Hypothalamus (tissue), 51 donors: ENCODE results near the gene INPP4B.

Source experiments
- DNase-seq, 51 donors: peaks; one replicate each; lab custom pipeline; 2025; lab: John Stamatoyannopoulos, UW

The INPP4B gene

DNA sequence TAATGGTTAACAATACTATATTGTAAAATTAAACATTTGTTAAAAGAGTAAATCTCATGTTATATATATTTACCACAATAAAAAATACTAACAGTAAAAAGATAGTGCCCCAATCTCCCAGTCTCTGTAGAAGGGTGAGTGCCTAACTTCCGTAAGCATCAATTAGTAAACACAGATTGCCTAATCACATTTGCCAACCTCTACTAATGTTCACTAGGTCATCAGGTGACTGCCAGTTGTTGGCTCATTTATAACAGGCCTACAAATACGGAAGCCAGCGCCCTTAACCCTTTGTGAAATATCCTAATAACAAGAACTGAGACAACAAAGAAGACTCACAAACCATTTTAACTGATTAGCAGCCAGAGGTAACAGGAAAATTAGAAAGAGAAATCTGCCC is 345.1 kb downstream of the INPP4B start:
- DNase-seq: no peak

GRCh38 chr4:142497606-142498005 is 348.5 kb downstream of the INPP4B start:
- no peak for DNase-seq

GRCh38 chr4:142493255-142494110 is 352.6 kb downstream of the INPP4B start:
- no peak for DNase-seq

GRCh38 chr4:142485452-142485851 is 360.6 kb downstream of the INPP4B start:
- no peak for DNase-seq

DNA sequence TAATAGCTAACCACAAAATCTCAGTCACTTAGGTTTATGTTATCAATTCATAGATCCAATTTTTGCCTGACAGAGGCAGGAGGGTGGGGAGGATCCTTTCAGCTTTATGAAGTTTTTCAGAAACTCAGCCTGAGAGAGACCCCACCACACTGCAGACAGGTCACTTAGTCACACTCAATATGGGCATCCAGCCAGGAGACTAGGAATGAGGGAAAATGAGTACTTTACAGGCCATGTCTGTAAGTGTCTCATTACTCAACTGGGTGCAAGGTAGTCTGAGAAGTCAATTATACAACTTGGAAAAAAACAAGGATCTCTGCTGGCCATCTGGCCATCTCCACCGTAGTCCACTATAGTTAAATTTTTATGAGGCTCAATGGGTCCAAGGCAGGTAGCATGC is 365.9 kb downstream of the INPP4B start:
- no peak for DNase-seq

- no peak for DNase-seq
These were observed 370.4 kb downstream of the INPP4B start for GRCh38 chr4:142475663-142476062.

- DNase-seq: no peak
These were observed 371.6 kb downstream of the INPP4B start for GRCh38 chr4:142474398-142475087.

DNA sequence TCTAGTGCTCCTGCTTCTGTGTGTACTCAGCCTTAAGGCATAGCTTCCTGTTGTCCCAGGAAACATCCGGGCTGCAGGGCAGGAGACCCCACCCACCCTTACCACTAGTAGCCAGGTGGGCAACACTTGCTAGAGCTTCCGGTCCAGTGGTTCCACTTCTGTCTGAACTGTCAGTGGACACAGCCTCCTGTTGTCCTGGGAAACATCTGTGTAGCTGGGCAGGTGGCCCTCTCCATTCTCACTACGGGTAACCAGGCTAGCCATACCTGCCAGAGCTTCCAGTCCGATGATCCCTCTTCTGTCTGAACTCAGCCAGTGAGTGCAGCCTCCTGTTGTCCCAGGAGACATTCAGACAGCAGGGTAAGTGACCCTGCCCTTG is 372.2 kb downstream of the INPP4B start:
- DNase-seq: no peak

DNA sequence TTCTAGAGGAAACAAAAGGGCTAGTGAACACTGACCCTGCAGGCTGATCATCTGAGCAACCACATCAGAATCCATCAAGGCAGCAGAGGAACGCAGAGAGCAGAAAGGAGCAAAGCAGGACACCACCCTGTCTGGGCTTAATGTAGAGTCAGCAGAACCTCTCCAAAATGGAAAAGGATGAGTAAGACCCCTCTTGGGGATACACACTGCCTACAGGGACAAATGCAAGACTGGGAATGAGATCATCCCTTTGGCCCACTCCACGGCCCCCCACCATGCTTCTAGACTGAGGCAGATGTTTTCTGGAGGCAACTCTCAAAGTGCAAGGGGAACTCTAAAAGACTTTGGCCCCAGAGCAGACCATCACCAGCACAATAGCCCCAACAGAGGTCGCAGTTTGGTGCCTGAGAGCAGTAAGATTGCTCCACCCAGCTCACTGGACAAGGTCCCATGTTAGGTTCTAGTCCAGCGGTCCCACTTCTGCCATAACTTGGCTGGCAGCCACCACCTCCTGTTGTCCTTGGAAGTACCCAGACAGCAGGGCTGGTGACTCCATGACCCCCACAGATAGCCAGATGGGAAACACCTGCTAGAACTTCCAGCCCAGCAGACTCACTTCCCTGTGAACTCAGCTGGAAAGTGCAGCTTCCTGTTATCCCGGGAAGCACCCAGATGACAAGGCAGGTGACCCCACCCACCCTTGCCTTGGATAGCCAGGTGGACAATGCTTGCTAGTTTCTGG is 372.7 kb downstream of the INPP4B start:
- DNase-seq: no peak

- no peak for DNase-seq
These were observed 379.0 kb downstream of the INPP4B start for GRCh38 chr4:142467088-142467487.

DNA sequence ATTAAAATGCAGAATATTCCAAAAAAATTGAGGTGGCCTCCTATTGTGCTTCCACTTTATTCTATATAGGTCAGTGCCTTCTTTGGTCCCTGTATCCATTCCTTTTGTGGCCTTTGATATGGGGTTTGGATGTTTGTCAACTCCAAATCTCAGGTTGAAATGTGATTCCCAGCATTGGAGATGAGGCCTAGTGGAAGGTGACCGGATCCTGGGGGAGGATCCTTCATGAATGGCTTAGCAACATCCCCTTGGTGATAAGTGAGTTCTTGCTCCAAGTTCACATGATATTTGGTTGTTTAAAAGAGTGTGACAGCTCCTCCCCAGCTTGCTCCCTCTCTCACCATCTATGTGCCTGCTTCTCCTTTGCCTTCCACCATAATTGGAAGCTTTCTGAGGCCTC is 380.6 kb downstream of the INPP4B start:
- DNase-seq: no peak

GRCh38 chr4:142463206-142463605 is 382.9 kb downstream of the INPP4B start:
- no peak for DNase-seq

- no peak for DNase-seq
These were observed 393.8 kb downstream of the INPP4B start for GRCh38 chr4:142452161-142452855.

- no peak for DNase-seq
These were observed 396.2 kb downstream of the INPP4B start for GRCh38 chr4:142449771-142450373.

DNA sequence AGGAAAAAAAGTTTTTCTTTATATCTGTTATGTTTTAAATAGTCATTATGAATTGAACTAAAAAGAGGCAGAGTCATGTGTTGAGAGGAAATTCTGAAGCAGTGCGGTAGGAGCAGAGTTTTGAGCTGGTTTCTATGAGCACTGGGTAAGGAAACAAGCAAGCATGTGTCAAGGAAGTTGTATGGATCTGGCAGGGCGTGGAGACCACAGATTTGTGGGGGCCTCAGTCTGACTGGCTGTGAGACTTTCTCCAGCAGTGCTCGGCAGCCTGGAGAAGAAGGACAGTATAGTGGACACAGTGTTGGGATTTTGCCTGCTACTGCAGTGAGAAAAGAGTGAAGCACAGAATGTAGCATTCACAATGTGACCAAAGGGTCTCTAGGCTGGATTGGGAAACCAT is 399.1 kb downstream of the INPP4B start:
- no peak for DNase-seq

- no peak for DNase-seq
These were observed 402.6 kb downstream of the INPP4B start for GRCh38 chr4:142443469-142443868.

- no peak for DNase-seq
These were observed 406.0 kb downstream of the INPP4B start for GRCh38 chr4:142440093-142440492.

DNA sequence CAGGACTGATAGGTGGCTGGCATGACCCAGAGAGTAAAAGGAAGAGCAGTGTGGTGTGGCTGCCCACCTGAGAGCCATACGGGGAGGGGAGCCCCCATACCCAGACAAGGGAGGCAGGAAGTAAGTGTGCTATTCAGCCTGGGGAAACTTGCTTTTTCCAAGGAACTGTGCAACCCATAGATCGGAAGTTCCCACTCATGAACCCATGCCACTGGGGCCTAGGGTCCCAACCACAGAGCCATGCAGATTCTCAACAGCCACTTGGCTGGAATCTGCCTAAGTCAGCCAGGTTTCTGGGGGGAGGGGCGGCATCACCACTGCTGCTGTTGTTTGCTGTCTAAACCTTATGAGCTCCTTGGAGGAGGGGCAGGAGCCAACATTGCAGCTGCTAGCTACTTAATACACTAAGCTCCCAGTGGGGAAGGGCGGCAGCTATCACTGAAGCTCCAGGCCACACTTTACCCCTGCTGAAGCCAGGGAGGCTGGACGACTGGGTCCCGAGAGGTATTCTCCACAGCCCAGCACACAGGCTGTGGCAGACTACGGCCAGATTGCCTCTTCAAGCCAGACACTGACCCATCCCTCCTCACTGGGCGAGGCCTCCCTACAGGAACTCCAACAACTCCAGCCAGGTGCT is 410.4 kb downstream of the INPP4B start:
- DNase-seq: no peak

DNA sequence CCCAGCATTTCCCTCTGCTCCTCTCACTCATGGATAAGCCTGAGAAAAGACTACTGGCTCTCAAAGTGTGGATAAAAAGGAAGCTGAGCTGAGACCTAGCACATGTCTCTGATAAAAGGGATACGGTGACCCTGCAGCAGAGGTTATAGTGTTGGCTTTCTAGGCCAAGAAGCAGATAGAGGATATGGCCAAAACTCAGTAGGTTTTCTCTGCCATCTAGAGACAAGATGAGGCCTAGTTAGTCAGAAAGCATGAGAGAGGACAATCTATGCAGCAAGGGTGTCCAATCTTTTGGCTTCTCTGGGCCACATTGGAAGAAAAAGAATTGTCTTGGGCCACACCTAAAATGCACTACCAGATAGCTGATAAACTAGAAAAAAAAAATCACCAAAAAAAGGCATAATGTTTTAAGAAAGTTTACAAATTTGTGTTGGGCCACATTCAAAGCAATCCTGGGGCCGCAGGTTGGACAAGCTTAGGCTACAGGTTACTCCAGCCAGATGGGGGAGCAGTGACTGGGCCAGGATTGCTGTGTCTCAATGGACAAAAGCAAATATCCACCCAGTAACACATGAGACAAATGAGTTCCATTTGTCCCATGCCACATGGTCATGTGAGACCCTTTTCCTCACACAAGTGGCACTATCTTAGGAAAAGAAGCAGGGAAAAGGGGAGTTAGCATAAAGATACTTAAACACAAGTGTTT is 411.4 kb downstream of the INPP4B start:
- no peak for DNase-seq
